Ecto neural progenitor cell (in vitro differentiated cells): ENCODE measurements around the gene ASTL.
"Not testable (repeated sequence)": the region's sequence is repeated elsewhere in the genome, so short reads cannot be mapped to it uniquely, and the experiment has no call there.

Experiments
- DNase-seq: peaks from one replicate; pipeline ENCODE4 v3.0.0-alpha.2; 2018; ENCODE audit warnings: low spot score

The ASTL gene

GRCh38 chr2:96138179-96139145 lies at the start of gene ASTL:
ASTL (minus strand) TSS chr2:96138502; CDS start chr2:96138436, 66 bp downstream.
- DNase-seq: no peak

- no peak for DNase-seq
Measured at GRCh38 chr2:96186562-96186961, 48.3 kb upstream of the ASTL start.

GRCh38 chr2:96185516-96185915 lies 47.2 kb upstream of the ASTL start:
- no peak for DNase-seq

GRCh38 chr2:96184989-96185388 lies 46.7 kb upstream of the ASTL start:
- DNase-seq: no peak

- no peak for DNase-seq
Measured at GRCh38 chr2:96184188-96184587, 45.9 kb upstream of the ASTL start.

DNA sequence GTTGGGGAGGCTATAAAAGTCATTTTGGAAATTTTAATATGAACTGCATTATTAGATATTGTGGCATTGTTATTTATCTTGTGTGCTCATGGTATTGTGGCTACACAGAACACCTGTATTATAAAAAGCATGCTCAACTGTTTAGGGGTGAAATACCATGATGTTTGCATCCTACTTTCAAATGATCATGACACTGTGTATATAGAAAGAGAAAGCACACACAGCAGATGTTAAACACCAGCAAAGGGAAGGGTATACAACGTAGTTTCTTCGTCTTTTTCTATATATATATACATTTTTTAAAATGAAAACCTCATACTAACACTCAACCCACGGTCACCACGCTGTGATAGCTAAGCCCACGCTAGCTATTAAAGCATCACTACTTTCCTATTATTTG lies 43.2 kb upstream of the ASTL start:
- DNase-seq: no peak

DNA sequence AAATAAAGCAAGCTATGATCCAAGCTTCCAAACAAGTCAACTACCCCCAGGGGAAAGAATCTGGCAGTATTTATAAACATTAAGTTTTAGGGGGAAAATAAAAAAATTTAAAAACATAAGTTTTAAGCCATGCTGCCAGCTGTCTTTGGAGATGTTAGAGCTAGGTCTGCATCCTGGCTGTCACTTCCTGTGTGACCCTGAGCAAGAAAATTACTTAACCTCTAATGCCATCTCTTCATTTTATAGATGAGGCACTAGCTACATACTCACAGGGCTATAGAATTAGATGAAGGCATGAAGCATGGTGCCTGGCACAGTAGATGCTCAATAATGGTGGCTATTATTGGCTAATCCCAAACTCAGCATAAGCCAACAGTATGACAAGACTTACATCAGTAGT lies 42.2 kb upstream of the ASTL start:
- no peak for DNase-seq

GRCh38 chr2:96180002-96180401 lies 41.7 kb upstream of the ASTL start:
- DNase-seq: no peak

DNA sequence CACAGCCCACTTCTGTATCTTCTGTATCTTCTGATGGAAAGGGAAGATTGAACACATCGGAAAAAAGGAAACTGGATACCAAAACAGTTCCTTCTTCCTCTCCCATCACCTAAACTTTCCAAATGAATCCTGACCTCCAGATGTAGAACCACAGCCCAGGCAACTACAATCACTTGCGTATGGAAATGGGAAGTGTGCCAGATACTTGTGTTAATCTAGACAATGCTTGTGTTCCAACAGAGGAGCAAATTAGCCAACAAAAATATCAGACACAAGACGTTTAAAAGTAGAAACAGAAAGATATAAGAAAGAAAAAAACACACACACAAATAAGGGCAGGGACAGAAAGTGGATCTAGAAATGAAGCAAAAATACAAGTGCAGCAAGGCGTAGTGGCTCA lies 38.4 kb upstream of the ASTL start:
- DNase-seq: no peak

- DNase-seq: no peak
Measured at GRCh38 chr2:96175951-96176350, 37.6 kb upstream of the ASTL start.

- DNase-seq: peak; percentile 84
Measured at GRCh38 chr2:96174251-96175144, 36.2 kb upstream of the ASTL start.

- DNase-seq: no peak
Measured at GRCh38 chr2:96171831-96172230, 33.5 kb upstream of the ASTL start.

DNA sequence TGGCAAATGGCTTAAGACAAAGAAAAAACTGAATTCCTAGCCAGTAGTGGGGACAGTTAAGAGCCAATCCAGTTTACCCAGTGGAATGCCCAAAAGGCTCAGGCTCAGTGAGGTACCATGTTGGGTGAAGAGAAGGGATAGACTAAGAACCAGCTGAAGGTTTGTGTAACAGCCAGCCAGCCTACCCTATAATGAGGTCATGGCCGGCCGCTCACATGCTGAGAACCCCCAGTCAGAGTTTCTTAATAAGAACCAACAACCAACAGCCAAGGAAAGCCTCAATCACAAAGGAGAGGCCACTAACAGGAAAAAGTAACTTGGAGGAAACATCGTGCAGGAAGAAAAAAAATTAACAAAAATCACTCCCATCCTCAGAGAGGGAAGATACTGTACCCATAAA lies 32.3 kb upstream of the ASTL start:
- DNase-seq: no peak

DNA sequence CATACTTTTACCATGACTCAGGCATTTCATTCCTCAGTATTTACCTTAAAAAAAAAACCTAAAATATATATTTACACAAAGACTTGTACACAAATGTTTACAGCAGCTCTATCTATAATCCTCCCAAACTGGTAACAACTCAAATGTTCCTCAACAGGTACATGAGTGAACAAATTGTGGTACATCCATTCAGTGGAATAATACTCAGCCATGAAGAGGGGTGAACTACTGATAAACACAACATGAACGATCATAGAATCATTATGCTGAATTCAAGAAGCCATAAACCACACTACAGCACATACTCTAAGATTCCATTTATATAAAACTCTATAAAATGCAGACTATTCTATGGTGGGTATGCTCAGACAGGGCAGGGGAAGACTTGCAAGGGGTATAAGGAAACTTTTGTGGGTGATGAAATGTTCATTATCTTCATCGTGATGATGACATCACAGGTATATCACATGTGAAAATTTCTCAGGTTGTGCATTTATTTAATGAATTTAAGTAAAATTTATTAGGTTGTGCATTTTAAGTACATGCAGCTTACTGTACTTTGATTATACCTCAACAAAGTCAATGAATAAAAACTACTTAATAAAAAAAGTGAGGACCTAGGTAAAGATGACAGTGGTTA lies 31.7 kb upstream of the ASTL start:
- DNase-seq: no peak

GRCh38 chr2:96167407-96168013 lies 29.2 kb upstream of the ASTL start:
- DNase-seq: no peak

GRCh38 chr2:96164459-96165184 lies 26.3 kb upstream of the ASTL start:
- no peak for DNase-seq

GRCh38 chr2:96163768-96164429 lies 25.6 kb upstream of the ASTL start:
- no peak for DNase-seq

GRCh38 chr2:96163415-96163767 lies 25.1 kb upstream of the ASTL start:
- no peak for DNase-seq

DNA sequence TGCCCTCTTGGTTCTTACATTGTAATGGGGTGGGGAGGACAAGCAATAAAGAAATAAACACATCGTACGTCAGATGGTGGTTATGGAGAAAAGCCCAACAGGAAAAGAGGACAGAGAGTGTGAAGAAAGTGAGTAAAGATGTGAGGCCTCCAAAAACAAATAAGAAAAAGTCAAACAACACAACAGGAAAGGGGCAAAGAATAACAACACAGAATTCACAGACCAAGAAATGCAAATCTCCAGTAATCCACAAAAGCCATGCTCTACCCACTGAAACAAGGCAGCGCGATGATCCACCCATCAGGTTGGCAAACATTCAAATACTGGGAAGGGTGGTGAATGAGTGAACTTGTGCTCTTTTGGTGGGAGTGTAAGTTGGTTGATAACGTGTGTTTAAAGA lies 23.6 kb upstream of the ASTL start:
- no peak for DNase-seq

GRCh38 chr2:96160366-96160765 lies 22.1 kb upstream of the ASTL start:
- DNase-seq: not testable (repeated sequence)
